Bronchial epithelial cell (primary cell): ENCODE measurements around the gene HSPB1. TPM values are rescaled to one million over a fixed set of nuclear protein-coding genes. Genes with fewer than 3 reads are reported as not detected.
"Not testable (repeated sequence)": the region's sequence is repeated elsewhere in the genome, so short reads cannot be mapped to it uniquely, and the experiment has no call there.

ENCODE experiments used
- DNase-seq: peaks from one replicate; pipeline ENCODE4 v3.0.0-alpha.2; 2010; ENCODE audit warnings: low read depth
- FAIRE-seq: peaks from 2 replicates; lab custom pipeline; 2011; peaks lifted over from hg19 to GRCh38; lab: Jason Lieb, UNC
- H3K27me3 ChIP-seq: 2 replicates; pipeline ENCODE4 v1.5.1; 2011; ENCODE audit warnings: low read length; ENCODE audit not compliant: control insufficient read depth, insufficient read depth
- H3K36me3 ChIP-seq: 2 replicates; pipeline ENCODE4 v1.5.1; 2011; ENCODE audit warnings: low read length; ENCODE audit not compliant: control insufficient read depth, insufficient read depth
- H3K4me3 ChIP-seq: 2 replicates; pipeline ENCODE4 v1.5.1; 2011; ENCODE audit warnings: mild to moderate bottlenecking, low read depth, low read length, control low read depth
- CTCF ChIP-seq: IDR thresholded peaks from 2 replicates; pipeline ENCODE4 v1.5.1; 2011; ENCODE audit warnings: mild to moderate bottlenecking, moderate library complexity, low read length, control low read depth, inconsistent platforms; ENCODE audit not compliant: insufficient read depth, severe bottlenecking
- total RNA-seq: library from RNA; depleted of rRNA; stranded (reverse); fragments of >200 nt; gene quantifications from 2 replicates; pipeline ENCODE4 v1.2.1, GENCODE V29; 2014

Gene HSPB1
- total RNA-seq, 1 donor from 2014 or later: 36.1 TPM

- Histone ChIP-seq H3K27me3 (peaks cover 15% of the 10 kb centered on the region), H3K36me3 (no peaks in the 10 kb centered on the region), H3K4me3 (no peak overlapping the region)
- no peak for FAIRE-seq
- no peak for TF ChIP-seq CTCF
- DNase-seq: no peak
Observed at GRCh38 chr7:76267894-76268183, 34.6 kb upstream of the HSPB1 start.

GRCh38 chr7:76268376-76268775 lies 34.1 kb upstream of the HSPB1 start:
- no peaks in the 10 kb centered on the region for H3K36me3 ChIP-seq
- DNase-seq: no peak
- no peak overlapping the region for H3K4me3 ChIP-seq
- no peak for TF ChIP-seq CTCF
- peaks cover 20% of the 10 kb centered on the region for H3K27me3 ChIP-seq
- FAIRE-seq: no peak

GRCh38 chr7:76269895-76270294 lies 32.6 kb upstream of the HSPB1 start:
- TF ChIP-seq CTCF: no peak
- DNase-seq: no peak
- Histone ChIP-seq H3K27me3 (peaks cover 26% of the 10 kb centered on the region), H3K36me3 (no peaks in the 10 kb centered on the region), H3K4me3 (no peak overlapping the region)
- no peak for FAIRE-seq

GRCh38 chr7:76271384-76271783 lies 31.1 kb upstream of the HSPB1 start:
- not testable (repeated sequence) for H3K4me3 ChIP-seq, DNase-seq, FAIRE-seq, H3K36me3 ChIP-seq
- H3K27me3 ChIP-seq: peaks cover 26% of the 10 kb centered on the region

GRCh38 chr7:76272142-76272541 lies 30.3 kb upstream of the HSPB1 start:
- TF ChIP-seq CTCF: no peak
- no peak for DNase-seq
- no peak for FAIRE-seq
- Histone ChIP-seq H3K27me3 (peaks cover 23% of the 10 kb centered on the region), H3K36me3 (no peaks in the 10 kb centered on the region), H3K4me3 (no peak overlapping the region)

- Histone ChIP-seq H3K36me3 (no peaks in the 10 kb centered on the region), H3K4me3 (no peak overlapping the region), H3K27me3 (peaks cover 23% of the 10 kb centered on the region)
- no peak for TF ChIP-seq CTCF
- FAIRE-seq: no peak
- no peak for DNase-seq
Observed at GRCh38 chr7:76272851-76273497, 29.5 kb upstream of the HSPB1 start.
